CD4-positive, alpha-beta T cell treated with Interleukin-17A for 1 hour (primary cell): Measurements from ENCODE around the gene MMD2.
A peak's percentile ranks its signal among the peaks of the same experiment; 100 is the strongest.
"Not testable (repeated sequence)": the region's sequence is repeated elsewhere in the genome, so short reads cannot be mapped to it uniquely, and the experiment has no call there.

ENCODE experiments used
- DNase-seq: peaks from one replicate; pipeline ENCODE4 v3.0.0-alpha.2; 2020

MMD2 gene

DNA sequence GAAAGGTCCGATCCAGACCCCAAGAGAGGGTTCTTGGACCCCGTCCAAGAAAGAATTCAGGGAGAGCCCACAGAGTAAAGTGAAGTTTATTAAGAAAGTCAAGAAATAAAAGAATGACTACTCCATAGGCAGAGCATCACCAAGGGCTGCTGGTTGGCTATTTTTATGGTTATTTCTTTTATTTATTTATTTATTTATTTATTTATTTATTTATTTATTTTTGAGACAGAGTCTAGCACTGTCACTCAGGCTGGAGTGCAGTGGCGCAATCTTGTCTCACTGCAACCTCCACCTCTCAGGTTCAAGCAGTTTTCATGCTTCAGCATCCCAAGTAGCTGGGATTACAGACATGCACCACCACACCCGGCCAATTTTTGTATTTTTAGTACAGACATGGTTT, 65.8 kb downstream of the MMD2 start:
- DNase-seq, result not testable (repeated sequence)

DNA sequence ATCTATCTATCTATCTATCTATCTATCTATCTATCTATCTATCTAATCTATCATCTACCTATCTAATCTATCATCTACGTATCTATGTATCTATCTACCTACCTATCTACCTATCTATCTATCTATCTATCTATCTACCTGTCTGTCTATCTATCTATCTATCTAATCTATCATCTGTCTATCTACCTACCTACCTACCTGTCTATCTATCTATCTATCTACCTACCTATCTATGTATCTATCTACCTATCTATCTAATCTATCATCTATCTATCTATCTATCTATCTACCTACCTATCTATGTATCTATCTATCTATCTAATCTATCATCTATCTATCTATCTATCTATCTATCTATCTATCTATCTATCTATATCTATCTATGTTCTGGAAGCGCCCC, 67.5 kb downstream of the MMD2 start:
- DNase-seq, result not testable (repeated sequence)

DNA sequence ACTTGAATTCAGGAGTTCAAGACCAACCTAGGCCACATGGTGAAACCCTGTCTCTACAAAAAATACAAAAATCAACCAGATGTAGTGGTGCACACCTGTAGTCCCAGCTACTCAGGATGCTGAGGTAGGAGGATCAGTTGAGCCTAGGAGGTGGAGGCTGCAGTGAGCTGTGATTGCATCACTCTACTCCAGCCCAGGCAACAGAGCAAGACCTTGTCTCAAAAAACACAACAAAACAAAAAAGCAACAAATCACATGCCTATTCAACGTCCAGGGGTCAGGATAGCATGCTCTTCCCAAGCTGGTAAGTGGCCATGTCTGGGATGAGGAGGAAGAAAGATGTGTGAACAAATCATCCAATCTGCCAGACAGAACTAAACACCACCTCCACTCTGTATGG, 69.3 kb downstream of the MMD2 start:
- no peak for DNase-seq

DNA sequence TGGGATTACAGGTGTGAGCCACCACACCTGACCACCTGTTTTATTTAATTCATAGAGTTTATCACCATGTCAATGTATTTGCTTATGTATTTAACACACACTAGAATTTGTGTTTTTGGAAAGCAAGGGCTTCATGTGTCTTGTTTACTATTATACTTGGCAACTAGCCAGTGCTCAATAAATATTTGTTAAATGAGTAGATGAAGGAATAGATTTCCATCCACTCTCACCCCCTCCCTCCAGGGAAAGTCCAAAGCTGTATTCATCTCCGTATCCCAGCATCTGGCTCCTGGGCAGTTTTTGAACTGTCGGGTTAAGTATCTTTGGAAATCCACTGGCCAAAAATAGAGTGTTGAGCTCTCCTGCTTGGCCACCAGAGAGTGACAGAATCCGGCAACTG, 70.8 kb downstream of the MMD2 start:
- DNase-seq, result no peak

DNA sequence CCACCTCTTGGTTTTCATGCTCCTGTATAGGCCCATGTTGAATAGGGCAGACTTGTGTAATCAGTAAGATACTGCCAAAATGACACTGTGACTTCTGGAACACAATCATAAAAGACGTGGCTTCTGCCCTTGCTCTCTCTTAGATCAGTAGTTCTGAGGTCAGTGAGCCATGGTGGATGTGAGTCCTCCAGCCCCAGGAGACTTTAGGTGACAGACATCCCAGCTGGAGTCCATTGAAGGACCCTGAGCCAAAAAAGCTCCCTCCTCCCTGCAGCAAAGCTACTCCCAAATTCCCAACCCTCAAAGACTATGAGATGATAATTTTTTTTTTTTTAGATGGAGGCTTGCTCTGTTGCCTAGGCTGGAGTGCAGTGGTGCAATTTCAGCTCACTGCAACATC, 72.3 kb downstream of the MMD2 start:
- DNase-seq, result no peak

DNA sequence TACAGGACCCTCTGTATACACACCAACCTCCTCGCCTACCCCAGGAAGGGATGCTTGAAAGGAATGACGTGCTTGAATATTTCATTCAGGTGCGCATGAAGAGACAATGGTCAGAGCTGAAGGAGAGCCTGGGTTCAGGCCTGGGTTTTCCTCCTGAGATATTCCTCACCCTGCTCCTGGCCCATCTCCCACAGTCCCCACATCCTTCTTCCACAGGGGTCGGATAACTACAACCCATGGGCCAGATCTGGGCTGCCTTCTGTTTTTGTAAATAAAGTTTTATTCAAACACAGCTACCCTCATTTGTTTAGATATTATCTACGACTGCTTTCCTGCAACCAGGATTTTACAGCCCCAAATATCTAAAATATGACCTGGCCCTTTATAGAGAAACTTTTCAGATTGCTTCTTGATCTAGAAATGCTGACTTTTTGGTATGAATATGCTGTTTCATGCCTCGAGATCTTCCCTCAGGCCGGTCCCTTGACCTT, 73.6 kb downstream of the MMD2 start:
- DNase-seq, result no peak

DNA sequence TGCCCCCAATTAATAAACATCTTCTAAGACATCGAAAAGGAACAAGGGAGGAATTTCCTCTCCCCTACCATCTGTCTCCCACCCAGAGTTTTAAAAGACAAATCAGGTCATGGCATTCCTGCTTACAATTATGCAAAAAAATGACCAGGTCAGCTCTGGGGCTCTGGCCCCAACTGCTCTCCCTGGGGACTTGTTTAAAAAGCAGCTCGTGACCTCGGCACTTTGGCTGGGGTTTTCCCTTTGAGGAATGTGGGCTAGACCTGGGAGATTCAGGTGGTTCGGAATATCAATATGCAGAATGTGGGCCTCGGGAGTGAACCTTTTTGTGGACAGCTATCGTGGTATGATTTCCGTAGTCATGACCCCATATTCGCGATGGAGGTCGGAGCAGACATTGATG, 74.8 kb downstream of the MMD2 start:
- DNase-seq, result no peak

DNA sequence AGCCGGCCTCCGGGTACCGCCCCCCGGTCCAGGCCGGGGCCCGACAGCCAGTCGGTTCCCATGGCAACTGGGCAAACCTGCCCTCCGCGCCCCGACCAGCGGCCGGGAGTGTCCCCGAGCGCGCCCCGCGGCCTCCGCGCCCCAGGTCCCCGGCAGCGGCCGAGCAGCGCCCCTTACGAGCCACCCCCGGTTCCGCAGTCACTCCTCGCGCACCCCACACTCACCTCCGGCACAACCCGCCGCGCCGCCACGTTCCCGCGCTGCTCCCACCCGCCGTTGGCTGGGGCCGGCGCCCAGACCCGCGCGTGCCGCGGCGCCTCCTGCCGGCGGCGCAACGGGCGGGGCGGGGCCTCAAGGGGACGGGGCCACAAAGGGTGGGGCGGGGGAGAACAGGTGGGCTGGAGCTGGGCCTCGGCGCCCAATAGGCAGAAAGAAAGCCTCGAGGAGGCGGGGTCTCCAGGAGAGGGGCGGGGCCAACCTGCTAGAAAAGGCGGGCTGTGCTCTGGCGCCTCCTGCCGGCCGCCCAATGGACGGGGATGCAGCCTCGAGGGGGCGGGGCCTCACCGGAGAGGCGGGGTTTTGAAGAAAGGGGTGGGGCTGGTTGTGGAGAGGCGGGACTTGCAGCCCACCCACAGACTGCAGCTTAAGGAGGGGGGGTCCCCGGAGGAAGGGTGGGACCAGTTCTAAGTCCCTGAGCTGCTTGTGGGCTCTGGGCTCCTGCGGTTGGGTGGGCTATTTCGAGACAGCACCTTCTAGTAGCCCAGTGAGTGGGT, 75.4 kb downstream of the MMD2 start, which contains the start of gene RADIL:
RADIL (minus strand) TSS at position 345 of the 773 bp plus-strand sequence. CDS start 5,577 bp downstream, outside the sequence.
- peak; percentile 87 for DNase-seq

DNA sequence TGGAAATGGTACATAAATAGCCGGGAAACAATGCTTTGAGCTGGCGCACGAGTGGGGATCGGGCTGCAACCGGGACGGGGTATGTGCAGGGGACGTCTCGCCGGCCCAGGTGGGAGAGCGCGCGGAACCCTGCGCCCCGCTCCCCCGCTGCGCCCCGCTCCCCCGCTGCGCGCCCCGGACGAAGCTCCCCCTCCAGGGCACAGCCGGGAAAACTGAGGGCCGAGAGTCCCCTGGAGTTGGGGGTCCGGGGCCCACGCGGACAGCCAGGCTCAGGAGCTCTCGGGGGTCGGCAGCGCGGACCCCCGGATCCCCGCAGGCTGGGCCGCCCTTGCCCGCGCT, 76.0 kb downstream of the MMD2 start:
- no peak for DNase-seq

DNA sequence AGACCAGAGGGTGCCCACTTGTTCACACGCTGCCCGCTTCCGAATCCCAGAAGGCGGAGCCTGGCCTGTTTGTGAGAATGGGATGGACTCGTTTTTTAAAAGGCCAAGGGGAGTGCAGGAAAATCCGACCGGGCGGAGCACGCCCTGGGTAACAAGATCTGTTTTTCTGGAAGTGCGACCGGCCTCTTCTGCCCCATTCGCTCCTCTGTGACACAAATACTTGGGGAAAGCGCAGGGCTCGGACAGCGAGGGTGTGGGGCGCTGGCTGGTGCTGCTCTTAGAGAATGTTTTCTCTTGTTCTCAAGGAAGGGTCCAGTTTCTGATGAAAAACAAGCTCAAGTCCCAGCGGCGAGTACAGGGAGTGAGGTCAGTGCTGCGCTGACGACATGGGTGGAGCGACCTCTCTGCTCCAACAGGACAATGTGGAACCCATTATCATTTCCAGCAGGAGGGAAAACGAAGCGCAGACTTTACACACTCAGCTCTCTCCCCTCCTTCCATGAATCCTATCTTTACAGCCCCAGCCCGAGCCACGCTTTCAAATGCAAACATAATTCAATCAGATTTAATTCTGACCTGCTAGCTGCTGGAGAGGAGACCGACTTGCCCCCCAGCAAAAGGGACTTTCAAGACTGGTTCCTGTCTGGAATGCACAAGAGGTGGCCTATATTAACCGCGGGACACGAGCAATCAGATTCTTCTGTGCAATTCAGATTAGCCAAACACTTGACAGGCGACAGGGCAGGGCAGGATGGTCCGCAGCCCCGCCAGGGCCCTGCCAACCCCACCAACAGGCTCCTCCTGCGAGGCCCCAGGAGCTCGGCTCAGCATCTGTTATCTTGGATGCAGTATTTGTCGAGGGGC, 76.6 kb downstream of the MMD2 start:
- no peak for DNase-seq

DNA sequence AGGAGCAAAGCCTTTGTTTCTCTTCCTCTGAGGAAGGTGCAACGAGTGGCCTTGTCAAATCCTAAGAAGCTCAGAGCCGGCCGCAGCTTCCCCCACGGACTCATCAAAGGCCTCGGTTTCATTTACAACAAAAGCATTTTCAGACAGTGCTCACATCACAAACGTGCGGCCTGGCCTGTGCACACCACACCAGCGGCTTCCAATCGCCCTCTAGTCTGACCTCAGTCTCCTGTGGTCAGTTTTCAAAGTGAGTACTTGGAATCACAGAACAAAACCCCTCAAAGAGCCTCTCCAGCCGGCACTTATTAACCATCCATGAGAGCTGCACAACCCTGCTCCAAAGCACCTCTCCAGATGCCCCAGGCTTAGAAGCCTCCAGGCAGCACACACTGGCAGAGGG, 78.8 kb downstream of the MMD2 start:
- DNase-seq, result no peak

DNA sequence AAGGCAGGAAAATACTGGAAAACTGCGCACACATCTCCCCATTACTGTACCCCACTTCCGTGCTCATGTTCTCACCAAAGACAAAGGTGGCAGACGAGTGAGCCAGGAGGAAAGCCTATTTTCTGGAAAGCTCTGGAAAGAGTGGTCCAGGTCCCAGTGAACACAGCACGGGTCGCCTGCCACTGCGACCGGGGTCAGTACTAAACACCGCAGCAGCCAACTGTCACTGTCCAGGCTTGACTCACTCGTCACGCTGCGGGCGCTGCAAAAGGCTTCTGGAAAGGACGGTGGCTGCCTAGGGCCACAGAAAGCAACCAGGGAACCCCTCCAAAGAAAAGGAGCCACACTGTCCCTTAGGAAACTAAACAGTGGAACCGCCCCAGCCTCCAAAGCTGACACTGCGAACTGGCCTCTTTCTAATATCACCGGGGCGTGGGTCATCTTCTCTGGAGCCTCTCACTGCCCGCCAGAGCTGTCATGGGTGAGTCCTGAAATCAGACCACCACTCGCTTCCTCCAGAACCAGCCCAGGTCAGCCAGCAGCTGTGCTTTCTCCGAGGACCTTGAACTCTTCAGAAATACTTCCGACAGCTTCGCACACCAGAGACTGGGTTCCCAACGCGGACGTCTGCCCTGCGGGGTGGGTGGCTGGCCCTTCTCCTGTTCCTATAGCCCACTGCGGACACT, 79.4 kb downstream of the MMD2 start:
- DNase-seq, result no peak

DNA sequence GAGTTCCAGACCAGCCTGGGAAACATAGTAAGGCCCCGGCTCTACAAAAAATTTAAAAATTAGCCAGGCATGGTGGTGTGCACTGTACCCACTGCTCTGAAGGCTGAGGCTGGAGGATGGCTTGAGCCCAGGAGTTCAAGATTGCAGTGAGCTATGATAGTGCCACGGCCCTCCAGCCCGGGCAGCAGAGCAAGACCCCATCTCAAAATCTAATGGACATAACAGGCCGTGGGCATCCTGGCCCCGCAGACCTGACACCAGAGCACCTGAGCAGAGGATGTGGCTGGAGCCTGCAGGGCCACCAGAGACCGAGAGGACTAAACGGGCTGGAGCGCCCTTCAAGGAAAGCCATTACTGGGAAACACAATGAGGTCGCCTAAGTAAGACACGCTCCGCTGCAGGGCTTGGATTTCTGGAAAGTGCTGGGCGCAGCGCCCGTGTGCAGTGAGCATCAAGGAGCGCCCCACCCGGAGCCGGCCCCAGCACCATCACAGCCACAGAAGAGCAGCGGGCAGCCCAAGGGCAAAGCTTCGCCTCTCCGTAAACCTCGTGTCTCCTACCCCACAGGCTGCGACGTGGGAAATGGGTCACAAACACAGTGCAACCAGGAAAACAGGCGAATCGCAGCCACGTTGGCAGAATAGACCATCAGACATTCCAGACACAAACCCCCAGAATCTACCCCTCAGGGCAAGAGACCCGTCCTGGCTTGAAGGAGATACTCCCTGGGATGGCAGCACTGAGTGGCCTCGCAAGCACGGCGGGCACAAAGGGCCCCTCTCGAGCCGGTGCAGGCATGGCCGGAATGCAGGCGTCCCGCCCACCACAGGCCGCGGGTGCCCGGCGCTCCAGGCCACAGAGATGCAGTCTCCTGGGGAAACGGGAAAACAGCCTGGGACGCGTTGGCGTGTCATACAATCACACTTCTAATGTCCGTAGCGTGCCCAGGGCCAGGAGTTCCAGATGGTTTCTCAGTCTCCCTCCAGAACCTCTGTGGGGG, 80.4 kb downstream of the MMD2 start:
- DNase-seq, result no peak

DNA sequence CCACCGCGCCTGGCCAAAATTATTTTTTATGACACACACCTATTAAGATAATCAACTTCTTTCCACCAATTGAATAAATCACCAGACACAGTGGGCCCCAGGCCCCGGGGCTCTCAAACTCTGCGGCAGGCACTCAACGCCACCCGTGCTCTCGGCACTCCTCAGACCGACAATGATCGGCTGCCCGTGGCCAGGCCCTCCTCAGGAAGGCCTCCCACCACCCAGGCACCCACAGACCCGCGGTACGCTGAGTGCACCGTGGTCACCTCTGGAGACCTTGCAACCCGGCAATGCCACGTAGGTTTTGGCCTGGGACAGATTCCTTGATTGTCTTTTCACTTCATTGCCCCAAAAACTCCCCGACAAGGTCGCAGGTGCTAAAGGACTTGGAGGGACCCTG, 82.4 kb downstream of the MMD2 start:
- no peak for DNase-seq

DNA sequence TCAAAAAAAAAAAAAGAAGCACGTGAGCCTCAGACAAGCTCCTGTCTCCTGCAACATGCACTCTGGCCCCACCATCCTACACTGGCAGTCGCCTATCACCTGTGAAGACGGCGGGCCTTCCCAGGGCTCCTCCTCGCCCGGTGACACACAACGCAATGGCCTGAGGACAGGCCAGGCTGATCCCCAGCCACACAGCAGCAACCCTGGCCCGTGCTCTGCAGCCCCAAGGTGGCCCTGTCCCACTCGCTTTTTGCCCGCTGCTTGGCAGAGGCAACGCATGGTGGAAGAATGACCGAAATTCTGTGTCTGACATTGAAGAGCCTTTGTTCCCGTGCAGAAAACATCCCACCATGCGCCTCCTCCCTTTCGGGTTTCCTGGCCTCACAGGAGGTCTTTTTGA, 83.6 kb downstream of the MMD2 start:
- no peak for DNase-seq

DNA sequence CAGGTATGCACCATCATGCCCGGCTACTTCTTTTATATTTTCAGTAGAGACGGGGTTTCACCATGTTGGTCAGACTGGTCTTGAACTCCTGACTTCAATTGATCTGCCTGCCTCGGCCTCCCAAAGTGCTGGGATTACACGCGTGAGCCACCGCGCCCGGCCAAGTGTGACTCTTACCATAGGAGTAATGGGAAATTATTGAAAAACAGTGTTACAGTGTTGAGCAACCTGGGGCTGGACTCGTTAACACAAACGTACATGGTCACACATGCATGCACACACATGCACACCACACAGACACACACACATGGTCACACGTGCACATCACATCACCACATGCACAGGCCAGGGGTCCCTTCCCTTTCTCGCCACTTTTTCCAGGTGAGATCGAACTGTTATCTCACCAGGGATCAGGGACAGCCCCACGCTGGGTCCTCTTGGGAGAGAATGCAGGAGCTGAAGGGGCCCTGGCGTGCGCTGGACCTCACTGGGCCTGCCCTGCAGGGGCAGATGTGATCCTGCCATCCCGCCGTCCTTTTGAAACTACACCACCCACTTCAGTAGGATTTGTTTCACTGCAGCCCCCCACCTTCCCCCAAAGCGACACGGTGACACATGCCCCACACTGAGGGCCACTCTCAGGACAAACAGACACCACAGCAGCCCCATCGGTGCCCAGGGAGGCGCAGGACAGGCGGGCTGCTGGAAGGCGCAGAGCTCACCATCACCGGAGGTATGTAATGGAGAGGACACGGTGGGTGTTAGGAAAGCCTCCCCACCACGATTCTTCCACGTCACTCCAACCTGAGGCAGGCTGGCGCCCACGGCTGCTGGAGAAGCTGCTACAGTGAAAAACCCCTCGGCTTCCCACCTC, 85.7 kb downstream of the MMD2 start:
- no peak for DNase-seq

DNA sequence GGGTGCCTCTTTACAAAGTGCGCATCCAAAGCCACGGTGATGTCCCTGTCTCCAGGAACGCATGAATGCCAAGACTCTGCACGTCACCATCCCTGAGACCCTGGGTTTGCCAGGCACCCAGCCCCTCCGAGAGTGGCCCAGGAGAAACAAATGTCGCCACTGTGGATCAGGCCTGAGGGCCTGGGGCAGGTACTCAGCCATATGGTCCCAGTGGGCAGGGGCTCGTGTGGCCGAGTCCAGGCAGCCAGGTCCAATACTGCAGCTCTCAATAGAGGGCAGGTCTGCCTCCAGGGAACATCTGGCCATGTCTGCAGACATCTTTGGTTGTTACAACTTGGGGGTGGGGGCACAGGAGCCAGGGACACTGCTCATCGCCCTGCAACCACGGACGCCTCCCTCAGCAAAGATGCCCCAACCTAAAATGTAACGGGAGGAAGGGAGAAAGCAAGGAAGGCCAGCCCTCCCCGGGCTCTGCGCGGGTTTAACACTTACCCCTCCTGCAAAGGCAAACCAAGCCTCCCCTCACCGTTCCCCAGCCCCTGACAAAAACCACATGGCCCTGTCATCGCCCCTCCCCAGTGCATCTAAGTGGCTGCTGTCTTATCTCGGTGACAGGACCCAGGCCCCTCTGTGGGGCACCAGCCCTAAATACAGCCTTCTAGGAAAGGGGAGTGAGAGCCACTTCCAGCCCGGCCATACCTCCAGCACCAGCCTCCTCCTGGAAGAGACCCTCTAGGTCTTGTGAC, 86.9 kb downstream of the MMD2 start:
- no peak for DNase-seq

DNA sequence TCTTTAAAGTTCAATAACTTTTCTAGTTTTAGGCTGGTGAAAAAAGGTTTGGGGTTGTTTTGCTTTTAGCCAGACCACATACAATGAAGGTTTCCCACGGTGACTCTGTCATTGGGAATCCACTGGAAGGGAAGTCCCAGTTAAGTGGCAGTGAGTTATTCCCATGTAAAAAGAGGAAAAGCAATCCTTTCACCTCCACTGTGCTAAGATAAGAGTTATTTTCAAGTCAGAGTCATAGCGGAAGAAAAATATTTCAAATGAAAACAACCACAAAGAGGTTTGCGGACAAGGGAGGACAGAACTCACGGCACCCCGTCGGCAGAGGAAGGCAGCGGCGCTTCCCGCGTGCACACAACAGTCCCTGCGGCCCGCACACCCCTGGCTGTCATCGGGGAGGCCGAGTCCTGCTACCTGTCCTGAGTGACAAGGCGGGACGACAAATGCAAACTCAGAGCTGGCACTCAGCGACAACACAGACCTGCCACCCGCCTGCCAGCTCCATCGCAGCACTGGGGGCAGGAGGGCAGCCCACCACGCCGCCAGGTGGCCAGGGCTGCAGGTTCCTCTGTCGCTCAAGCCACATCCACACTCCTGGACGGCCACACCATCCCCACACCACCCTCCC, 87.8 kb downstream of the MMD2 start:
- DNase-seq, result no peak

DNA sequence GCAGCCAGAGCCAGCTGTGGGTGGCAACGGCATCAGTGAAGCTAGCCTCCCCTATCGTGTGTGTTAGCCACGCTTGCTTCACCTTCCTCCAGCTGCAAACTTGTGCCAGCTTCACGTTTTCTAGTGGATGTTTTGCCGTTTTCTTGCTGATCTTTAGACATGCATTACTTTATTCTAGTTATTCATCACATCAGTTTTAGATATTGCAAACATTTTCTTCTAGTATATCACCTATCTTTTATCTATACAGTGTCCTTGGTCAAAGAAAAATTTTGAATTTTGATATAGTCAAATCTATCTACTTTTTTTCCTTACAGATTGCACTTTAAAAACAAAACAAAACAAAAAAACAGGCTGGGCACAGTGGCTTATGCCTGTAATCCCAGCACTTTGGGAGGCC, 90.5 kb downstream of the MMD2 start:
- no peak for DNase-seq
